ENCODE measurements around the gene KRTAP10-8. TPM values are rescaled to one million over a fixed set of nuclear protein-coding genes. Genes with fewer than 3 reads are reported as not detected.

KRTAP10-8 gene
- total RNA-seq, 1 donor from 2014 or later: not detected

DNA sequence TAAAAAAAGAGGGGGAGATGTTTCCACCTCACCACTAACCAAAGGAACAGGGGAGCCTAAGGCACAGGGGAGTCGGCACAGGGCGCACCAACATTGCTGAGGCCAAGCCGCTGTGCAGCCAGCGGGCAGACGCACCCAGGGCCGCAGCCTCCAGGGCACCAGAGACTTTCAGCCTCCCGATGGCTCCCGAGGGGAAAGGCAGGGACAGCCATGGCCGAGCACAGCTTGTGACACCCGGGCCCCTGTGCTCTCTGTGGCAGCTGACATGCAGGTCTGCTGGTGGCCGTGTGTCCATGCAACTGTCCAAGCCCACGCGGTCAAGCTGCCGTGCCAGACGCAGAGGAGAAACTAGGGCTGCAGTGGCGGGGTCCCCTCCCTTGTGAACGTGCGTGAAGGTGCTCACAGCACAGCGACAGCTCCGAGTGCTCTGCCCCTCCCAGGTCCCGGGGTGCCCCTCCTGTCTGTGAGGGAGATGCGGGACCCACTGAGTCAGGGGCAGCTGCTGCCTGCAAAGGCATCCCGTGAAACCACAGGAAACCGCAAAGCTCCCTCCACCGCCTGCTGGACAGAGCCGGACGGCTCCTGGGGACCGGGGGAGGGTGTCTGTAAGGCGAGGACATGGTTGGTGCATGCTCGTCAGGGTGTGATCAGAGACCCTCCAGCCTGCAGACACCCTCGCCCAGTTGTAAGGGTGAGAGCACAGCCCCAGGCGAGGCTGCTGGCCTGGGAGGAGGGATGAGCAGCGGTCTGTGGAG, 36.9 kb downstream of the KRTAP10-8 start:
- peaks cover 22% of the 10 kb centered on the region for H3K27me3 ChIP-seq (ENCODE audit: low read depth)
- TF ChIP-seq, protein P1, sequence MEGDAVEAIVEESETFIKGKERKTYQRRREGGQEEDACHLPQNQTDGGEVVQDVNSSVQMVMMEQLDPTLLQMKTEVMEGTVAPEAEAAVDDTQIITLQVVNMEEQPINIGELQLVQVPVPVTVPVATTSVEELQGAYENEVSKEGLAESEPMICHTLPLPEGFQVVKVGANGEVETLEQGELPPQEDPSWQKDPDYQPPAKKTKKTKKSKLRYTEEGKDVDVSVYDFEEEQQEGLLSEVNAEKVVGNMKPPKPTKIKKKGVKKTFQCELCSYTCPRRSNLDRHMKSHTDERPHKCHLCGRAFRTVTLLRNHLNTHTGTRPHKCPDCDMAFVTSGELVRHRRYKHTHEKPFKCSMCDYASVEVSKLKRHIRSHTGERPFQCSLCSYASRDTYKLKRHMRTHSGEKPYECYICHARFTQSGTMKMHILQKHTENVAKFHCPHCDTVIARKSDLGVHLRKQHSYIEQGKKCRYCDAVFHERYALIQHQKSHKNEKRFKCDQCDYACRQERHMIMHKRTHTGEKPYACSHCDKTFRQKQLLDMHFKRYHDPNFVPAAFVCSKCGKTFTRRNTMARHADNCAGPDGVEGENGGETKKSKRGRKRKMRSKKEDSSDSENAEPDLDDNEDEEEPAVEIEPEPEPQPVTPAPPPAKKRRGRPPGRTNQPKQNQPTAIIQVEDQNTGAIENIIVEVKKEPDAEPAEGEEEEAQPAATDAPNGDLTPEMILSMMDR (IDR thresholded peaks at IDR 0.05; ENCODE audit: borderline replicate concordance): no peak
- DNase-seq: no peak
- H3K27ac ChIP-seq (replicated peaks): no peak overlapping the region
- peaks cover 20% of the 10 kb centered on the region for H3K9me3 ChIP-seq (replicated peaks)
- intact Hi-C loops (cut with micrococcal nuclease): no loop called here
- H3K4me3 ChIP-seq: no peak overlapping the region
- no peaks in the 10 kb centered on the region for H3K4me1 ChIP-seq
- no peaks in the 10 kb centered on the region for H3K36me3 ChIP-seq

DNA sequence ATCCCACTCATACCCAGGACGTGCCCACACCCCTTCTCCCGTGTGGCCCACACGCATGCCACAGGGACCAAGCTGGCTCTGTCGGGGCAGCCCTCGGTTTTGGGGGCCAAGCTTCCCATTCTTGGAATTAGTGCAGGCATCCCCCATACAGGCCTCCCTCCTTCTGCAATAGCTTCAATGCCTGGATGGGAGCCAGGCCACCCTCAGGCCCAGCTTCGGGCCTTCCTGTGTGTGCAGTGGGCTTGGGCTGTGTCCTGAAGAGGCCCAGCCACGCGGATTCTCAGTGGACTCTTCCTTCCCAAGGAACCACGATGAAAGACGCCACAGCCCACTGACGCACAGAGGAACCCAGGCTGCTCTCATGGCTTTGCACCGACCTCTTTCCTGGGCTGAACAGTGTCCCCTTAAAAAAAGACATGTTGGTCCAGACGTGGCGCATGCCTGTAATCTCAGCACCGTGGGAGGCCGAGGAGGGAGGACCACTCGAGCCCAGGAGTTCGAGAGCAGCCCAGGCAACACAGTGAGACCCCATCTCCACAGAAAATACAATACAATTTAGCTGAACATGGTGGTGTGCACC, 37.7 kb downstream of the KRTAP10-8 start:
- Histone ChIP-seq H3K4me1 (no peaks in the 10 kb centered on the region), H3K36me3 (no peaks in the 10 kb centered on the region), H3K4me3 (no peak overlapping the region), H3K9me3 (replicated peaks) (peaks cover 11% of the 10 kb centered on the region), H3K27ac (replicated peaks) (no peak overlapping the region), H3K27me3 (ENCODE audit: low read depth) (peaks cover 22% of the 10 kb centered on the region)
- DNase-seq: no peak
- intact Hi-C loops (cut with micrococcal nuclease): no loop called here
- TF ChIP-seq, protein P1 (IDR thresholded peaks at IDR 0.05; ENCODE audit: borderline replicate concordance): no peak

DNA sequence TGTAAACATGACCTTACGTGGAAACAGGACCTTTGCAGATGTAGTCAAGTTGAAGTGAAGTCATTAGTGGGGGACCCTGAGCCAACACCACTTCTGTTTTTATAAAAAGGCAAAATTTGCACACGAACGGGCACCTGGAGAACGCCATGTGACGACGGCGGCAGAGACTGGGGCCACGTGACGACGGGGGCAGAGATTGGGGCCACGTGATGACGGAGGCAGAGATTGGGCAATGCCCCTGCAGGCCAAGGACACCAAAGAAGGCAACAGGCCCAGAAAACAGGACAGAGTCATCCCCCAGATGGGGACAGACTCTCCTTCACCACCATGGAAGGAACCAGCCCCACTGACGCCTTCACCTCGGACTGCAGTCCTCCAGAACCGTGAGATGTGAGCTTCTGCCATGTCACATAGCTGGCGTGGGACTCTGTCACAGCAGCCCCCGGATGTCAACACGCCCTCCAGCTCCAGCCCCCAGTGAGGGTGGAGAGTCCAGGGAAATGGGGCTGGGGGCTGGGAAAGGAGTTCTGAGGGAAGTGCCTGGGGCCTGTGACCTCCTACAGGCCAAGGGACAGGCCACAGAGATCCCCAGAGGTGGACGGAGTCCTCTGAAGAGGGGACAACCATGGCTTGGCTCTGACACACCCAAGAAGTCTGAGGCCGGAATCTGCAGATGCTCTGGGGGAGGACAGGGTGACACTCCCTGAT, 38.5 kb downstream of the KRTAP10-8 start:
- TF ChIP-seq, protein P1 (IDR thresholded peaks at IDR 0.05; ENCODE audit: borderline replicate concordance): no peak
- no peak overlapping the region for H3K27ac ChIP-seq (replicated peaks)
- peaks cover 22% of the 10 kb centered on the region for H3K27me3 ChIP-seq (ENCODE audit: low read depth)
- no peak overlapping the region for H3K4me3 ChIP-seq
- intact Hi-C loops (cut with micrococcal nuclease): no loop called here
- H3K4me1 ChIP-seq: no peaks in the 10 kb centered on the region
- peaks cover 3% of the 10 kb centered on the region for H3K9me3 ChIP-seq (replicated peaks)
- no peaks in the 10 kb centered on the region for H3K36me3 ChIP-seq
- no peak for DNase-seq

DNA sequence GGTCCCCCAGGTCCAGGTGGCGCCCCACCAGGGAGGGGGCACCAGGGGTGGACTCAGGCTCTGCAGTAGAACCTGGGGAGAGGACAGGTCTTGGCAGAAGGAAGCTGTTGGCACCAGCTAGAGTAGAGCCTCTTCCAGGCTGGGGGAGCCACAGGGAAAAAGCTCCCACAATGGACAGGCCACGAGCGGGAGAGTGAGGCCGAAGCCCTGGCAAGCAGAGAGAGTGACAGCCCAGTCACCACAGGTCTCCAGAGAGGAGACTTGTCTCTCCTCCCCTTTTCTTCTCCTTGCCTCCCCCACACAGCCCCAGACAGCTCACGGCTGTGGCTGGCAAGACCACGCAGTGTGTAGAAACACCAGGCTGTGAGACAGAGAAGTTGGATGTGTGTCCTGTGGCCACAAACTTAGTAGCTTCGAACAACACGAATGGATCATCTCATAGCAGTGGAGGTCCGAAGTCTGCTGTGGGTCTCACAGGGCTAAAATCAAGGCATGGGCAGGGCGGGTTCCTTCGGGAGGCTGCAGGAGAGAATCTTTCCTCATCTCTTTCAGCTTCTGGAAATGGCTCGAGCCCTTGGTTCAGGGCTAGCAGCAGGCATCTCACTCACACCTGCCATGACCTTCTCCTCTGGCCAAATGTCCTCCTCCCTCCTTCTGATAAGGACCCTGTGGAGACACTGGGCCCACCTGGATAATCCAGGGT, 39.2 kb downstream of the KRTAP10-8 start:
- DNase-seq: no peak
- intact Hi-C loops (cut with micrococcal nuclease): no loop called here
- peaks cover 3% of the 10 kb centered on the region for H3K9me3 ChIP-seq (replicated peaks)
- TF ChIP-seq, protein P1 (IDR thresholded peaks at IDR 0.05; ENCODE audit: borderline replicate concordance): no peak
- H3K4me1 ChIP-seq: no peaks in the 10 kb centered on the region
- H3K4me3 ChIP-seq: no peak overlapping the region
- no peak overlapping the region for H3K27ac ChIP-seq (replicated peaks)
- H3K27me3 ChIP-seq (ENCODE audit: low read depth): peaks cover 22% of the 10 kb centered on the region
- H3K36me3 ChIP-seq: no peaks in the 10 kb centered on the region

DNA sequence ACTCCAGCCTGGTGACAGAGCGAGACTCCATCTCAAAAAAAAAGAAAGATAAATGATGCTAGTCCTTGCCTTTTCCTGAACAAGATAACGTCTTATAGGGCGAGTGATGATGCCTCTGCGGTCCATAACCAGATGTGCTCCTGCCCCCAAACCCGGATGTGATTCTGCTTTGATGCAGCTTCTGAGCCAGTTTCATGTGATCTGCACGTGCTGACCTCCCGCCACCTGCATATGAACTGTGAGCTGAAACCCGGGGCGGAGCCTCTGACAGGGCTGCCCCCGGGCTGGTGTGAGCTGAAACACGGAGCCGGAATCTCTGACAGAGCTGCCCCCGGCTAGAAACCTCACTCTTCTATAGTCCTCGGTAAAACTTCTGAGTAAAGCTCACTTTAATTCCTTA, 41.2 kb downstream of the KRTAP10-8 start:
- Histone ChIP-seq H3K4me3 (no peak overlapping the region), H3K27me3 (ENCODE audit: low read depth) (peaks cover 22% of the 10 kb centered on the region), H3K9me3 (replicated peaks) (peaks cover 12% of the 10 kb centered on the region), H3K4me1 (no peaks in the 10 kb centered on the region), H3K36me3 (no peaks in the 10 kb centered on the region), H3K27ac (replicated peaks) (no peak overlapping the region)
- DNase-seq: no peak
- TF ChIP-seq, protein P1 (IDR thresholded peaks at IDR 0.05; ENCODE audit: borderline replicate concordance): no peak
- intact Hi-C loops (cut with micrococcal nuclease): no loop called here
